Glutamatergic neuron (in vitro differentiated cells): ENCODE results near the gene PLEKHG5. TPM values are rescaled to one million over a fixed set of nuclear protein-coding genes. Genes with fewer than 3 reads are reported as not detected.

ENCODE experiments used
- DNase-seq: peaks from one replicate; pipeline ENCODE4 v3.0.0; 2022
- H3K27ac Mint-ChIP-seq: one replicate; pipeline ENCODE4 v1.8.0; 2020; ENCODE audit warnings: mild to moderate bottlenecking, mixed read lengths, inconsistent platforms; ENCODE audit not compliant: unreplicated experiment
- H3K27me3 Mint-ChIP-seq: one replicate; pipeline ENCODE4 v1.8.0; 2020; ENCODE audit warnings: mild to moderate bottlenecking, moderate library complexity, mixed read lengths, inconsistent platforms; ENCODE audit not compliant: unreplicated experiment
- H3K36me3 Mint-ChIP-seq: one replicate; pipeline ENCODE4 v1.8.0; 2020; ENCODE audit warnings: mild to moderate bottlenecking, mixed read lengths, inconsistent platforms; ENCODE audit not compliant: unreplicated experiment
- H3K4me1 Mint-ChIP-seq: one replicate; pipeline ENCODE4 v1.8.0; 2020; ENCODE audit warnings: mild to moderate bottlenecking, low read depth, mixed read lengths, inconsistent platforms; ENCODE audit not compliant: unreplicated experiment
- H3K4me3 Mint-ChIP-seq: one replicate; pipeline ENCODE4 v1.8.0; 2020; ENCODE audit warnings: mild to moderate bottlenecking, mixed read lengths, inconsistent platforms; ENCODE audit not compliant: unreplicated experiment
- H3K9me3 Mint-ChIP-seq: one replicate; pipeline ENCODE4 v1.8.0; 2020; ENCODE audit warnings: mild to moderate bottlenecking, moderate library complexity, mixed read lengths, inconsistent platforms; ENCODE audit not compliant: unreplicated experiment
- CTCF ChIP-seq: fragments of 200-600 bp; sonication (generic); IDR thresholded peaks from one replicate; pipeline ENCODE4 v1.5.0; 2021; ENCODE audit not compliant: partially characterized antibody, unreplicated experiment
- total RNA-seq: library from RNA; stranded (reverse); fragmentation: NEBNext Ultra II Directional; extraction: Animal tissue kit (Norgen Biotek cat#: 25700); gene quantifications from one replicate; pipeline ENCODE4 v1.2.1, GENCODE V29; 2021; ENCODE audit not compliant: unreplicated experiment

Gene PLEKHG5
- total RNA-seq, 1 donor from 2014 or later: 53.0 TPM

- DNase-seq: no peak
- H3K9me3 Mint-ChIP-seq: peaks cover 3% of the 10 kb centered on the region
- H3K27me3 Mint-ChIP-seq: no peaks in the 10 kb centered on the region
- no peak overlapping the region for H3K27ac Mint-ChIP-seq
- no peak for TF ChIP-seq CTCF
- no peak overlapping the region for H3K4me3 Mint-ChIP-seq
- no peaks in the 10 kb centered on the region for H3K36me3 Mint-ChIP-seq
- peaks cover 5% of the 10 kb centered on the region for H3K4me1 Mint-ChIP-seq
These were observed 21.9 kb upstream of the PLEKHG5 start for GRCh38 chr1:6513320-6513801.

GRCh38 chr1:6512908-6513280 is 21.4 kb upstream of the PLEKHG5 start:
- no peak overlapping the region for H3K27ac Mint-ChIP-seq
- DNase-seq: no peak
- H3K4me3 Mint-ChIP-seq: no peak overlapping the region
- H3K27me3 Mint-ChIP-seq: no peaks in the 10 kb centered on the region
- H3K9me3 Mint-ChIP-seq: peaks cover 3% of the 10 kb centered on the region
- H3K36me3 Mint-ChIP-seq: no peaks in the 10 kb centered on the region
- peaks cover 5% of the 10 kb centered on the region for H3K4me1 Mint-ChIP-seq
- TF ChIP-seq CTCF: no peak

GRCh38 chr1:6512245-6512907 is 20.9 kb upstream of the PLEKHG5 start:
- DNase-seq: no peak
- TF ChIP-seq CTCF: no peak
- no peaks in the 10 kb centered on the region for H3K27me3 Mint-ChIP-seq
- H3K36me3 Mint-ChIP-seq: no peaks in the 10 kb centered on the region
- H3K9me3 Mint-ChIP-seq: peaks cover 3% of the 10 kb centered on the region
- H3K4me1 Mint-ChIP-seq: peaks cover 2% of the 10 kb centered on the region
- no peak overlapping the region for H3K4me3 Mint-ChIP-seq
- H3K27ac Mint-ChIP-seq: no peak overlapping the region

- DNase-seq: no peak
- peaks cover 4% of the 10 kb centered on the region for H3K9me3 Mint-ChIP-seq
- H3K27ac Mint-ChIP-seq: no peak overlapping the region
- H3K36me3 Mint-ChIP-seq: no peaks in the 10 kb centered on the region
- H3K4me1 Mint-ChIP-seq: peaks cover 3% of the 10 kb centered on the region
- no peaks in the 10 kb centered on the region for H3K27me3 Mint-ChIP-seq
- no peak for TF ChIP-seq CTCF
- H3K4me3 Mint-ChIP-seq: no peak overlapping the region
These were observed 20.2 kb upstream of the PLEKHG5 start for GRCh38 chr1:6511561-6512244.

GRCh38 chr1:6511056-6511455 is 19.6 kb upstream of the PLEKHG5 start:
- no peak for DNase-seq
- Mint-ChIP-seq H3K27ac (no peak overlapping the region), H3K4me3 (no peak overlapping the region), H3K9me3 (peaks cover 4% of the 10 kb centered on the region), H3K4me1 (peaks cover 4% of the 10 kb centered on the region), H3K27me3 (no peaks in the 10 kb centered on the region), H3K36me3 (no peaks in the 10 kb centered on the region)
- TF ChIP-seq CTCF: no peak
